Measurements from ENCODE around the gene LRP6.
A peak's percentile ranks its signal among the peaks of the same experiment; 100 is the strongest.

LRP6 gene

DNA sequence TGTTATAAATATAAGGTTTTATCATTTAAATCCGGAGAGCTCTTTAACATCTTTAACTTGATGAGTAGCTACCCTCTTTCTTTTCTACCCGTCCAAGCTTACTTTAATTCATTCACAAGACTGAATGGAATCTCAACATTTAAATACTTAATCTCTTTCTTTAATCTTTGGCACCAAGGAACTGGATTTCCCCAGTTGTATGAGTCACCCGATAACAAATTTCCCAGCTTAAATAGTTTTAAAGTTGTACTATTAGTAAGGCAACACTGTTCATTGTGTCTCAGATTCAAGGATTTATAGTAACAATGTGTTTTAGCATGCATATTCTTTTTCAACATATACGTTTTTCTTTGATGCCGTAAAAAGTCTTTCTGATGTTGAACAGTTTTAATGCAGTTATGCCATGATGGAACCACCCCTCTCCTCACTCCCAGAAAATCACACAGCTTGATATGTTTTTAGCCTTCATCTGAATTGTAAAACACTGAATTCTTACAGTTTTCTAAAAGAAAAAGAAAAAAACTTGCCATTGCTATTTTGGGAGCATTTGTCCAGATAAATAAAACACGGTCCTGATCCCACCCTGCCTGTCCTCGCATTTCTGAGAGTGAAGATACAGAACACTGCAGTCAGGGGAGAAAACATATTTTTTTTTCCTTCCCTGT lies 16.0 kb upstream of the LRP6 start:
- H3K4me3 ChIP-seq (ENCODE audit: low read depth, low read length), result no peak overlapping the region
- no peaks in the 10 kb centered on the region for H3K79me2 ChIP-seq (ENCODE audit: control insufficient read depth, insufficient read depth, low read length, unreplicated experiment)
- H3K36me3 ChIP-seq (ENCODE audit: insufficient read depth, low read length), result no peaks in the 10 kb centered on the region
- peaks cover 13% of the 10 kb centered on the region for H3K4me1 ChIP-seq (ENCODE audit: control insufficient read depth, insufficient read depth, low read length, unreplicated experiment)
- H3K27me3 ChIP-seq (ENCODE audit: insufficient read depth, low read length), result no peaks in the 10 kb centered on the region
- H2AFZ ChIP-seq (ENCODE audit: low read length, unreplicated experiment), result peak overlapping the region; percentile 43
- H3K27ac ChIP-seq (ENCODE audit: low read depth, low read length), result no peak overlapping the region

DNA sequence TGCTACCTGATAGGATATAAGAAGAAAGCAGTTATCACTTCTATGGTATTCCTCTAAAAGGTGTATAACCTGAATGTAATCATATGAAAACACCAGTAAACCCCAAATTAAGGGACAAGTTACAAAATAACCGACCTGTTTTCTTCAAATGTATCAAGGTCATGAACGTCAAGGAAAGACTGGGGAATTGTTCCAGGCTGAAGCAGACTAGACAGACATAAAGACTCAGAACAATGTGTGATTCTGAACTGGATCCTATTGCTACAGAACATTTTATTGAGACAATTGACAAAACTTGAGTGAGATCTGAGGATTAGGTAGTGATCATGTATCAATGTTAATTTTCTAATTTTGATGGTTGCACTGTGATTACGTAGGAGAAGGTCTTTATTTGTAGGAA lies 15.4 kb upstream of the LRP6 start:
- no peaks in the 10 kb centered on the region for H3K27me3 ChIP-seq (ENCODE audit: insufficient read depth, low read length)
- H3K36me3 ChIP-seq (ENCODE audit: insufficient read depth, low read length), result no peaks in the 10 kb centered on the region
- no peak overlapping the region for H2AFZ ChIP-seq (ENCODE audit: low read length, unreplicated experiment)
- no peak overlapping the region for H3K27ac ChIP-seq (ENCODE audit: low read depth, low read length)
- no peaks in the 10 kb centered on the region for H3K79me2 ChIP-seq (ENCODE audit: control insufficient read depth, insufficient read depth, low read length, unreplicated experiment)
- H3K4me1 ChIP-seq (ENCODE audit: control insufficient read depth, insufficient read depth, low read length, unreplicated experiment), result peaks cover 13% of the 10 kb centered on the region
- no peak overlapping the region for H3K4me3 ChIP-seq (ENCODE audit: low read depth, low read length)

DNA sequence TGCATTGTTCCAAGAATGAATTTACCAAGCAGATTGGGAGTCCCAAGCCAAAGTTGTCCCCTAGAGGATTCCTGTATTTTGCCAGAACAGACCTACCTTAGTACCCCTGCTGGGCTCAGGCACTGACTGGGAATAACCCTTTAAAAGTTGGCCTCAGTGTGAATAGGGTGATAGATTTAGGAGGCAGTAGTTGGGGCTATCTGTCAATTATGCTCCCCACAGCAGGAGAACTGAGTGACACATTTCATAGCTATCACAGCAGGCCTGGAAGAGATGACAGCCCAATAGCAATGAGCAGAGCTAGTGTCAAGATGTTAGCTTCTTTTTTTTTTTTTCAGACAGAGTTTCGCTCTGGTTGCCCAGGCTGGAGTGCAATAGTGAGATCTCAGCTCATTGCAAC lies 14.3 kb upstream of the LRP6 start:
- Histone ChIP-seq H3K4me3 (ENCODE audit: low read depth, low read length) (no peak overlapping the region), H2AFZ (ENCODE audit: low read length, unreplicated experiment) (no peak overlapping the region), H3K79me2 (ENCODE audit: control insufficient read depth, insufficient read depth, low read length, unreplicated experiment) (no peaks in the 10 kb centered on the region), H3K36me3 (ENCODE audit: insufficient read depth, low read length) (no peaks in the 10 kb centered on the region), H3K27ac (ENCODE audit: low read depth, low read length) (no peak overlapping the region), H3K27me3 (ENCODE audit: insufficient read depth, low read length) (no peaks in the 10 kb centered on the region), H3K4me1 (ENCODE audit: control insufficient read depth, insufficient read depth, low read length, unreplicated experiment) (peaks cover 13% of the 10 kb centered on the region)

DNA sequence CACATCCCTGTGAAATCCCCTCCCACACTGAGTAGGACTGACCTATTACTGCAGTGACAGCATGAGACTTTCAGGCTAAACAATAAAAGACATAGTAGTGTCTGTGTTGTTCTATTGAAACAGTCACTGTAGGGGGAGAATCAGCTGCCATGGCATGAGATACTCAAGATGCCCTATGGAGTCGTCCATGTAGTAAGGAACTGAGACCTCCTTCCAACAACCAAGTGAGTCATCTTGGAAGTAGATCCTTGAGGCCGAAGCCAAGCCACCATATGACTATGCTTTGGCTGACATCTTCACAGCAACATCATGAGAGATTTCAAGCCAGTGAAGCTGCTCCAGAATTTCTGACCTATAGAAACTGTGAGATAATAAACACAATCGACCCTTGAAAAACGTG lies 12.1 kb upstream of the LRP6 start:
- no peak overlapping the region for H3K27ac ChIP-seq (ENCODE audit: low read depth, low read length)
- peaks cover 13% of the 10 kb centered on the region for H3K4me1 ChIP-seq (ENCODE audit: control insufficient read depth, insufficient read depth, low read length, unreplicated experiment)
- no peaks in the 10 kb centered on the region for H3K36me3 ChIP-seq (ENCODE audit: insufficient read depth, low read length)
- H3K4me3 ChIP-seq (ENCODE audit: low read depth, low read length), result no peak overlapping the region
- H2AFZ ChIP-seq (ENCODE audit: low read length, unreplicated experiment), result no peak overlapping the region
- no peaks in the 10 kb centered on the region for H3K27me3 ChIP-seq (ENCODE audit: insufficient read depth, low read length)
- H3K79me2 ChIP-seq (ENCODE audit: control insufficient read depth, insufficient read depth, low read length, unreplicated experiment), result no peaks in the 10 kb centered on the region

DNA sequence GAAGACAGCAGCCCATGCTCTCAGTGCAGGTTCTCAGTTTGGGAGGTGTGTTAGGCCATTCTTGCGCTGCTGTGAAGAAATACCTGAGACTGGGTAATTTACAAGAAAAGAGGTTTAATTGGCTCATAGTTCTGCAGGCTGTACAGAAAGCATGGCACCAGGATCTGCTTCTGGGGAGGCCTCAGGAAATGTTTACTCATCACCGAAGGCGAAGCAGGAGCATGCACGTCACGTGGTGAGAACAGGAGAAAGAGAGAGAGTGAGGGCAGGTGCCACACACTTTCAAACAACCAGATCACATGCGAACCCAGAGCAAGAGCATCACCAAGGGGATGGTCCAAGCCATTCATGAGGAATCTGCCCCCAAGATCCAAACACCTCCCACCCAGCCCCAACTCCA lies 9.0 kb upstream of the LRP6 start:
- H3K4me3 ChIP-seq (ENCODE audit: low read depth, low read length), result no peak overlapping the region
- H3K79me2 ChIP-seq (ENCODE audit: control insufficient read depth, insufficient read depth, low read length, unreplicated experiment), result no peaks in the 10 kb centered on the region
- no peak overlapping the region for H2AFZ ChIP-seq (ENCODE audit: low read length, unreplicated experiment)
- H3K27ac ChIP-seq (ENCODE audit: low read depth, low read length), result no peak overlapping the region
- H3K27me3 ChIP-seq (ENCODE audit: insufficient read depth, low read length), result no peaks in the 10 kb centered on the region
- peaks cover 7% of the 10 kb centered on the region for H3K4me1 ChIP-seq (ENCODE audit: control insufficient read depth, insufficient read depth, low read length, unreplicated experiment)
- no peaks in the 10 kb centered on the region for H3K36me3 ChIP-seq (ENCODE audit: insufficient read depth, low read length)

DNA sequence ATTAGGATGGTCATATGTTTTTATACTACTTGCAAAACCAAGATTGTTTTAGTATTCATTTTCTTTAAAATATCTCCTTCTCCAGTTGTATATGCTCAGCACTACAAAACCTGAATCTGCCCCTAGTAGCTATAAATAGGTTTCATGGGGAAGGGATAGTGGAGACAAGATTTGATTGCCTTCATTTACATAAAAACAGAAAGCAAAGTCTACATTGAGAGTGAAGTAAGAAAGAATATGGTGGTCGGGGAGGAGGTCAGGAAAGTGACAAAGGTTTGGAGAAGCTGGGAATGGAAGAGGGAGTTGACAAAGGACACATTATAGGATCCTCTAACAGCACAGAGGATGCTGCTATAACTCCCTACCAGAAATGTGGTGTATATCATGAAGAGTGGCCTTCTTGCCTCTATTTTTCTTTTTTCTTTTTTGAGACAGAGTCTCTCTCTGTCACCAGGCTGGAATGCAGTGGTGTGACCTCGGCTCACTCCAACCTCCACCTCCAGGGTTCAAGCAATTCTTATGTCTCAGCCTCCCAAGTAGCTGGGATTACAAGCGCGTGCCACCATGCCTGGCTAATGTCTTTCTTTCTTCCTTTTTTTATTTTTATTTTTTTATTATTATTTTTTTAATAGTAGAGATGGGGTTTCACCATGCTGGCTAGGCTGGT lies 6.6 kb upstream of the LRP6 start:
- peaks cover 7% of the 10 kb centered on the region for H3K4me1 ChIP-seq (ENCODE audit: control insufficient read depth, insufficient read depth, low read length, unreplicated experiment)
- H3K79me2 ChIP-seq (ENCODE audit: control insufficient read depth, insufficient read depth, low read length, unreplicated experiment), result no peaks in the 10 kb centered on the region
- H2AFZ ChIP-seq (ENCODE audit: low read length, unreplicated experiment), result peak overlapping the region; percentile 17
- no peaks in the 10 kb centered on the region for H3K36me3 ChIP-seq (ENCODE audit: insufficient read depth, low read length)
- H3K4me3 ChIP-seq (ENCODE audit: low read depth, low read length), result no peak overlapping the region
- peak overlapping the region; percentile 71 for H3K27ac ChIP-seq (ENCODE audit: low read depth, low read length)
- H3K27me3 ChIP-seq (ENCODE audit: insufficient read depth, low read length), result no peaks in the 10 kb centered on the region

DNA sequence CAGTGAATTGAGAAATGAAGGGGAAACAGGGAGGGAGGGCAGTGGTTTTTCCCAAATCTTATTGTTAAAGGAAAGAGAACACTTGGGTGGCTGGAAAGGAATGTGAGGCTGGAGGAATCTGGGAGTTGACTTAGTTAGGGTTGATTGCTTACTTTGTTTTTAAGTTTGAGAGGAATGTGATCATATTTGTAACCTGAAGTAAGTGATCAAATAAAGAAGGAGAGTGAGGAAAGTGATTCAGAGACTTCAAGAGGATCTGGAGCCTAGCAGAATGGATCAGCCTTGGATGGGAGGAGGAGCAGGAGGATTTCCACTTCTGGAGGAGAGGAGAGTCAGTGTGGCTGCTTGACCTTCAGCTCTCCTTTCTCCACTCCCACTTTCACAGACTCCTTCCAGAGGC lies 6.0 kb upstream of the LRP6 start:
- H2AFZ ChIP-seq (ENCODE audit: low read length, unreplicated experiment), result no peak overlapping the region
- H3K79me2 ChIP-seq (ENCODE audit: control insufficient read depth, insufficient read depth, low read length, unreplicated experiment), result no peaks in the 10 kb centered on the region
- no peaks in the 10 kb centered on the region for H3K36me3 ChIP-seq (ENCODE audit: insufficient read depth, low read length)
- H3K4me1 ChIP-seq (ENCODE audit: control insufficient read depth, insufficient read depth, low read length, unreplicated experiment), result peaks cover 9% of the 10 kb centered on the region
- H3K27ac ChIP-seq (ENCODE audit: low read depth, low read length), result peak overlapping the region; percentile 71
- H3K4me3 ChIP-seq (ENCODE audit: low read depth, low read length), result no peak overlapping the region
- no peaks in the 10 kb centered on the region for H3K27me3 ChIP-seq (ENCODE audit: insufficient read depth, low read length)

DNA sequence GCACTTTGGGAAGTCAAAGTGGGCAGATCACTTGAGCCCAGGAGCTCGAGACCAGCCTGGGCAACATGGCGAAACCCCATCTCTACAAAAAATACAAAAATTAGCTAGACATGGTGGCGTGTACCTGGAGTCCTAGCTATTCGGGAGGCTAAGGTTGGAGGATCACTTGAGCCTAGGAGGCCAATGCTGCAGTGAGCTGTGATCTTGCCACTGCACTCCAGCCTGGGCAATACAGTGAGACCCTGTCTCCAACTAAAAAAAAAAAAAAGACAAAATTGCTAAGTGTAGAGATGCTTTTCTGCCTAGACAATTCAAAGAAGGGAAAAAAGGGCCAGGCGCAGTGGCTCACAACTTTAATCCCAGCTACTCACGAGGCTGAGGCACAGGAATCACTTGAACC lies 3.4 kb upstream of the LRP6 start:
- Histone ChIP-seq H3K79me2 (ENCODE audit: control insufficient read depth, insufficient read depth, low read length, unreplicated experiment) (peaks cover 13% of the 10 kb centered on the region), H3K4me3 (ENCODE audit: low read depth, low read length) (no peak overlapping the region), H3K36me3 (ENCODE audit: insufficient read depth, low read length) (no peaks in the 10 kb centered on the region), H3K27me3 (ENCODE audit: insufficient read depth, low read length) (no peaks in the 10 kb centered on the region), H3K27ac (ENCODE audit: low read depth, low read length) (no peak overlapping the region), H2AFZ (ENCODE audit: low read length, unreplicated experiment) (no peak overlapping the region), H3K4me1 (ENCODE audit: control insufficient read depth, insufficient read depth, low read length, unreplicated experiment) (peaks cover 11% of the 10 kb centered on the region)

DNA sequence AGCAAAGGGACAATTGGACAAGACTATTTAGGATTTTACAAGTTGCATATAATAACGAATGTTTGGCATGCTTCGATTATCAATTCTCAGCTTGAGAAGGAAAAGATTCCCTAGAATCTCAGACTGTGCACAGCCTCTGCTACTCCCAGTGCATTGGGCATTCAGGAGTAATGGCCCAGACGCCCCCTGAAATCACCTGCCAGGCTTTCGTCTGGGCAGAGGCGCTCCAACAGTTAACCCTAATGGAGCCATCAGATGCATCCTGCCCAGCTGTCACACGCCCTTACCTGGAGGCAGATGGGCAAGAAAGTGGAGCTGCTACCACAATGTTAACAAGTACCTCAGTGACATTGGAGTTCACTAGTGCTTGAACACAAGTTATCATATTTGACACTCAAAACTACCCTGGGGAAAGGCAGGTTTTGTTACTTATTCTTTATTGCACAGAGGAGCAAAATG lies 927 bp upstream of the LRP6 start:
- H3K27ac ChIP-seq (ENCODE audit: low read depth, low read length), result no peak overlapping the region

DNA sequence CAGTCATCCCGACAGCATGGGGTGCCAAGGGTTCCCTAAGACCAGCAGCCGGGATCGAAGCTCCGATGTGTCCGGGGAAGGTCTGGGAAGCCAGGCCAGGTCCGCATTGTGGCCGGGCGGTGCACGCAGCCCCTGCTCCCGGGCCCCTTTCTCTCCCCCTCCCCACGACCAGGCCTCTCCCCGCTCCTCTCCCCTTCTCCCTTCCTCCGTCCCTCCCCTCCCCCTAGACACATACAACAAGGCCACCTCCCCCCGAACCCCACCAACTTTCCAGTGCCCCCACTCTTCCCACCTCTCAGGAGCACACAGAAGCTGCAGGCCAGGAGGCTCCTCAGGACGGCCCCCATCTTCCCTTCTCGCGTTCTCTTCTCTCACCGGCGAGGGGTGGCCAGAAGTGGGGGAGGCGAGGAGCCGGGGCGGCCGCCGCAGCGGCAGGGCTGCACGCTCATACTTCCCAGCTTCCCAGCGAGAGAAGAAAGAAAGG lies 413 bp downstream of the LRP6 start:
- H3K79me2 ChIP-seq (ENCODE audit: control insufficient read depth, insufficient read depth, low read length, unreplicated experiment), result peaks cover 43% of the 10 kb centered on the region

More for the DNA sequence above, 927 bp upstream of the LRP6 start:
- Histone ChIP-seq H3K36me3 (ENCODE audit: insufficient read depth, low read length) (no peaks in the 10 kb centered on the region), H2AFZ (ENCODE audit: low read length, unreplicated experiment) (peak overlapping the region; percentile 94), H3K4me3 (ENCODE audit: low read depth, low read length) (peak overlapping the region; percentile 96), H3K27me3 (ENCODE audit: insufficient read depth, low read length) (no peaks in the 10 kb centered on the region), H3K79me2 (ENCODE audit: control insufficient read depth, insufficient read depth, low read length, unreplicated experiment) (peaks cover 35% of the 10 kb centered on the region), H3K4me1 (ENCODE audit: control insufficient read depth, insufficient read depth, low read length, unreplicated experiment) (peaks cover 15% of the 10 kb centered on the region)

More for the DNA sequence above, 413 bp downstream of the LRP6 start:
- H3K27me3 ChIP-seq (ENCODE audit: insufficient read depth, low read length), result no peaks in the 10 kb centered on the region
- H3K27ac ChIP-seq (ENCODE audit: low read depth, low read length), result peak overlapping the region; percentile 82; the same call in 1 of the 2 replicates
- peaks cover 15% of the 10 kb centered on the region for H3K4me1 ChIP-seq (ENCODE audit: control insufficient read depth, insufficient read depth, low read length, unreplicated experiment)
- no peaks in the 10 kb centered on the region for H3K36me3 ChIP-seq (ENCODE audit: insufficient read depth, low read length)
- H3K4me3 ChIP-seq (ENCODE audit: low read depth, low read length), result peak overlapping the region; percentile 96
- H2AFZ ChIP-seq (ENCODE audit: low read length, unreplicated experiment), result peak overlapping the region; percentile 79

Measured in ACC112 (cell line).